ENCODE measurements around the gene TMCC3.

The TMCC3 gene

DNA sequence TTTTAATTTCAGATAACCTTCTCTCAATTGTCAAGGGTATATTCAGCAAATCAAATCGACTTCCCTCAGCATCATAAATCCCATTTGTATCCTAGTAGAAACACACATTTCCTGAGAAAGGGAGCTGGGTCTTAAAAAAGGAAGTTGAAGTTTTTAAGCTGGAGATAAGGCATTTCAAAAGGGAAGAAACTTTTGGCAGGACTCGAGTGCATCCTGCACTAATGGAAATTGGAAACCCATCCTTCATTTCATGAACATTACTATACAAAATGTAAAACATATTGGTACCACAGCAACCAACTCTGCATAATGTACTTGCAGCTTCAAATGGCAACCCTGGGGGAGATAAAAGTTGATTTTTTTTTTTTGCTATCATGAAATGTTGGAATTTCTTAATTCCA is 23.7 kb upstream of the TMCC3 start:
- no peak for DNase-seq

- DNase-seq: no peak
Measured at GRCh38 chr12:94673496-94673895, 23.1 kb upstream of the TMCC3 start.

DNA sequence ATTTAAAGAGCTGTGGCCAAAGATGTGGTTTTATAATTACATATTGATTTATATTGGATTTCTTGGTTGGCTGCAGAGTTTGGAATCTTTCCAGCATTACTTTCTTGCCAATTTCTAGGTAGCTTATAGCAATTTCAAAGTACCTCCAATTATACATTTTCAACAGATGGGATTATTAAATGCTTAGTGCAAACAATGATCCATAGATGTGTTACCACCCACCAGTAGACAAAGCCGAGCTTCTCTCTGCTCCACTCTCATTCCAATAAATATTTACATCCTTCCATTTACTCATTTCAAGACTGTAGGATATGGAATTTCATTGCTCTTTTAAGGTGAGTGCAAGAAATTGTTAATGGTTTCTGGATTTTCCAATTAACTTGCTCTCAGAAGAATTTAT is 21.6 kb upstream of the TMCC3 start:
- DNase-seq: no peak

DNA sequence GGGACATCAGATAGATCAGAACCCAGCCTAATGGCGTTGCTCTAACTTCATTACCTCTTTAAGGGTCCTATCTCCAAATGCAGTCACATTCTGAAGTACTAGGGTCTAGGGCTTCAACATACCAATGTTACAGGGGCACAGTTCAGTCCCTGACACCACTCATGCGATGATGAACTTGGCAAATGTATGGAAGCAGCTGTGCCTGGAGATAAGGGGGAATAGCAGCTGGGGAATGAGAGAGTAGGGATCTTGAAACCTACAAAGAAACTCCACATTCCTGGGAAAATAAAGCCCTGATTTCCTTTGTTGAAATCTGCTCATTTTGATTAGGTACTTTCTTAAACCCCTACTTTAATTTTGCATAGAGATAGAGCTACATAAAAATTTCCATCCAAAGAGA is 20.5 kb upstream of the TMCC3 start:
- DNase-seq: no peak

DNA sequence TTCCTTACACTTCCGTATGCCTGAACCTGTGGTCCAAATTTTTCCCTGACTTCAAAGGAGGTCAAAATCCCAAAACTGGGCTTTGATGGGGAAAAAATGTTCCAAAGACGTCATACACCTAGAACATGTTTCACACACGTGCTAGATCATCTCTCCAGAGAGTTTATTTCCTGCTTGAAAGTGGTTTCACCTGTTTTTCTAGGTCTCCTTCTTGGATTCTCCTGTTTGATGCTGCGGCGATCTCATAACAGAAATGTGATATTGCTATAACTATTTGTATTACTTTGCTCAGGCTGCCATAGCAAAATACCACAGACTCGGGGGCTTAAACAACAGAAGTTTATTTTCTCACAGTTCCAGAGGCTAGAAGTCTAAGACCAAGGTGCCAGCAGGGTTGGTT is 19.7 kb upstream of the TMCC3 start:
- DNase-seq: no peak

DNA sequence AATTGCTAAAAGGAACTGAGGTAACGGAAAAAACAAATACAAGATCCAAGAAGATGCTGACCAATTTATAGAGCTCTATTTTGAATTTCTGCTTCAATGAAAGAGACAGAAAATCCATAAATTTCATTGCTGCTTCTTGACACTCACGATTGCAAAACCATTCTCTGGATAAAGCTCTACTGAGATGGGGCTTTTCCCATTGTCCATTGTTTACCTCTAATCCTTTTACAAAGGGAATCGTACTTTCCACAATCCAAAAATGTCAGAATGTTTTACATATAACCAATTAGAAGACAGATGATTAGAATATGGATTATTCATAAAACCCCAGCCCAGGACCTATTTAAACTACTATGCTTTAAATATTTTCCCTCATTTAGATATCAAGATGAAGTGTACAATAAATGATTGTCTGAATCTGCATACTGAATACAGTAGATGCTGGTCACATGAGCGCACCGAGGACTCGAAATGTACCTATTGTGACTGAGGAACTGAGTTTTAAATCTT is 16.7 kb upstream of the TMCC3 start:
- DNase-seq: no peak

- DNase-seq: no peak
Measured at GRCh38 chr12:94666158-94666557, 15.8 kb upstream of the TMCC3 start.

DNA sequence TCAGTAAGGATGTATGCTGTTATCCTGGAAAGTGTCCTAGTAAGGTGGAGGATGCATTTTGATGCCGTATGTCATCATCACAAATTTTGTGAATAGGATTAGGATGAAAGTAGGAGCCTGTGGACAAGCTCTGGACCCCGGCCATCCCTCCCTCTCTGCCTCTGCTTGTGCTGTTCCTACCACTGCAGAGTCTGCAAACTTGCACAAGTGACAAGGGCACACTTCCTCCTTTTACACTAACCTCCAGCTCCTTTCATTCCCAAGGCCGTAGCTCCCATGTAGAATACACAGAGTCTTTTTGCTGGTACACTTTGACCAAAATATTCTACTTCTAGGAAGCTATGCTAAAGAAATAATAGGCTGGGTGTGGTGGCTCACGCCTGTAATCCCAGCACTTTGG is 13.3 kb upstream of the TMCC3 start:
- peak in 6 of 58 donors; percentile 5 to 15 (median 10) for DNase-seq

GRCh38 chr12:94663071-94663470 is 12.7 kb upstream of the TMCC3 start:
- DNase-seq: peak in 1 of 58 donors; percentile 38

GRCh38 chr12:94660436-94660835 is 10.1 kb upstream of the TMCC3 start:
- no peak for DNase-seq

GRCh38 chr12:94659346-94659930 is 9.1 kb upstream of the TMCC3 start:
- DNase-seq: no peak

- no peak for DNase-seq
Measured at GRCh38 chr12:94658931-94659330, 8.6 kb upstream of the TMCC3 start.

GRCh38 chr12:94656556-94656955 is 6.2 kb upstream of the TMCC3 start:
- DNase-seq: no peak

- DNase-seq: peak in 34 of 58 donors; percentile 3 to 65 (median 42)
Measured at GRCh38 chr12:94649349-94650142, 811 bp downstream of the TMCC3 start.

GRCh38 chr12:94648578-94648977 is 1.8 kb downstream of the TMCC3 start:
- no peak for DNase-seq

GRCh38 chr12:94644141-94644979 is 6.0 kb downstream of the TMCC3 start:
- peak in 16 of 58 donors; percentile 3 to 51 (median 13) for DNase-seq

- DNase-seq: peak in 2 of 58 donors; percentile 5 to 12
Measured at GRCh38 chr12:94643606-94644005, 6.8 kb downstream of the TMCC3 start.

DNA sequence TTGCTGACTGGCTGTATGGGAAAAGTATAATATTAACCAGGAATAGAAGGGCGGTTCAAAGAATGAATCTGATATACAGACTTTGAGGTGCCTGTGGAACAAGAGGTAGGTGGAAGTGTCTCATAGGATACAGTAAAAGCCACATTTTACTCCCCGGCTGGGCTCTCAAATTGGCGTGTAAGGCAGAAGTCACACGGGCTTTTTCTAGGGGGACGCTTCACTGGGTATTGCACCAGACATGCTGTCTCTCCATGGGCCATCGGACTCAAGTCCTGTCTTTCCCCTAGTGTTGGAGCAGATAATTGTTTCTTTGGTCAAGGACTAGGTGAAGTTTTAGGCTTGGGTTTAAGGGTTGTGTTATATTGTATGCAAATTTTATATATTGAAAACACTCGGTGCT is 9.1 kb downstream of the TMCC3 start:
- DNase-seq: no peak

- DNase-seq: peak in 1 of 58 donors; percentile 11
Measured at GRCh38 chr12:94640134-94640928, 10.0 kb downstream of the TMCC3 start.

GRCh38 chr12:94638521-94638920 is 11.8 kb downstream of the TMCC3 start:
- DNase-seq: no peak

All from anterior cingulate cortex (tissue), 58 donors.